Right atrium auricular region (tissue), 2 donors: ENCODE data around the gene NGEF. TPM values are rescaled to one million over a fixed set of nuclear protein-coding genes. Genes with fewer than 3 reads are reported as not detected.

ENCODE experiments used
- DNase-seq: peaks from one replicate; pipeline ENCODE4 v3.0.0-alpha.2; 2019; ENCODE audit warnings: low spot score
- H3K27ac ChIP-seq, 2 donors: fragments of 200-600 bp; sonication (generic); 1 replicate in 1 of 2; 2 replicates in 1 of 2; pipeline ENCODE4 v1.5.1; 2016 to 2019
- H3K27me3 ChIP-seq, 2 donors: fragments of 200-600 bp; sonication (generic); one replicate each; pipeline versions ENCODE4 v1.5.1 to v1.6.0; 2017 to 2019
- H3K36me3 ChIP-seq: fragments of 200-600 bp; sonication (generic); one replicate; pipeline ENCODE4 v1.5.1; 2016
- H3K4me1 ChIP-seq, 2 donors: fragments of 200-600 bp; sonication (generic); one replicate each; pipeline versions ENCODE4 v1.5.1 to v1.6.0; 2017 to 2019
- H3K4me3 ChIP-seq, 2 donors: fragments of 200-600 bp; sonication (generic); 1 replicate in 1 of 2; 2 replicates in 1 of 2; pipeline ENCODE4 v1.5.1; 2017 to 2019; ENCODE audit warnings: mild to moderate bottlenecking in 1 of 2, moderate library complexity in 1 of 2
- H3K9me3 ChIP-seq, 2 donors: fragments of 200-600 bp; sonication (generic); one replicate each; pipeline ENCODE4 v1.5.1; 2019
- CTCF ChIP-seq, 2 donors: fragments of 200-600 bp; sonication (generic); IDR thresholded peaks; one replicate each; pipeline ENCODE4 v1.5.1; 2019; ENCODE audit warnings: antibody characterized with exemption in 2 of 2
- total RNA-seq, 2 donors: library from RNA; depleted of rRNA; stranded (reverse); fragments of >200 nt; gene quantifications; one replicate each; pipeline ENCODE4 v1.1.0, GENCODE V29; 2016

NGEF gene
- total RNA-seq, 2 donors from 2014 or later: 1.4 to 4.8 TPM

GRCh38 chr2:232941400-232941799, 71.7 kb downstream of the NGEF start:
- peaks cover 0 to 4% of the 10 kb centered on the region in 2 donors for H3K9me3 ChIP-seq
- no peaks in the 10 kb centered on the region for H3K27me3 ChIP-seq
- H3K36me3 ChIP-seq: no peaks in the 10 kb centered on the region
- no peak overlapping the region for H3K4me3 ChIP-seq
- DNase-seq: no peak
- no peaks in the 10 kb centered on the region for H3K4me1 ChIP-seq
- no peak for TF ChIP-seq CTCF (IDR thresholded peaks at IDR 0.05)
- H3K27ac ChIP-seq: no peak overlapping the region

- Histone ChIP-seq H3K4me3 (no peak overlapping the region), H3K4me1 (no peaks in the 10 kb centered on the region), H3K36me3 (no peaks in the 10 kb centered on the region), H3K27ac (no peak overlapping the region), H3K9me3 (peaks cover 0 to 4% of the 10 kb centered on the region in 2 donors), H3K27me3 (no peaks in the 10 kb centered on the region)
- no peak for DNase-seq
- no peak for TF ChIP-seq CTCF (IDR thresholded peaks at IDR 0.05)
These were observed 72.3 kb downstream of the NGEF start for GRCh38 chr2:232940724-232941123.

- no peak for DNase-seq
- no peak overlapping the region for H3K4me3 ChIP-seq
- H3K27ac ChIP-seq: no peak overlapping the region
- TF ChIP-seq CTCF (IDR thresholded peaks at IDR 0.05): no peak
- H3K36me3 ChIP-seq: no peaks in the 10 kb centered on the region
- no peaks in the 10 kb centered on the region for H3K4me1 ChIP-seq
- peaks cover 0 to 4% of the 10 kb centered on the region in 2 donors for H3K9me3 ChIP-seq
- H3K27me3 ChIP-seq: no peaks in the 10 kb centered on the region
These were observed 75.7 kb downstream of the NGEF start for GRCh38 chr2:232937278-232937906.

GRCh38 chr2:232931636-232932035, 81.4 kb downstream of the NGEF start:
- no peaks in the 10 kb centered on the region for H3K9me3 ChIP-seq
- TF ChIP-seq CTCF (IDR thresholded peaks at IDR 0.05): no peak
- H3K27me3 ChIP-seq: no peaks in the 10 kb centered on the region

GRCh38 chr2:232930059-232930400, 83.0 kb downstream of the NGEF start:
- H3K36me3 ChIP-seq: no peaks in the 10 kb centered on the region
- H3K27ac ChIP-seq: no peak overlapping the region
- peaks cover 0 to 32% of the 10 kb centered on the region in 2 donors for H3K4me1 ChIP-seq
- no peak for DNase-seq
- TF ChIP-seq CTCF (IDR thresholded peaks at IDR 0.05): no peak
- no peaks in the 10 kb centered on the region for H3K27me3 ChIP-seq
- no peaks in the 10 kb centered on the region for H3K9me3 ChIP-seq
- H3K4me3 ChIP-seq: no peak overlapping the region

More at GRCh38 chr2:232931636-232932035, 81.4 kb downstream of the NGEF start:
- Histone ChIP-seq H3K4me3 (no peak overlapping the region), H3K27ac (peak overlapping the region in 1 of 2 donors; percentile 54), H3K4me1 (peaks cover 0 to 28% of the 10 kb centered on the region in 2 donors), H3K36me3 (no peaks in the 10 kb centered on the region)
- no peak for DNase-seq
